Ramos (cell line): ENCODE results near the gene COG1.

Source experiments
- in situ Hi-C: fragments of 300-500 bp; cut with MboI; formaldehyde crosslinking; loops from one replicate; pipeline ENCODE4 v1.14.3; 2022; ENCODE audit warnings: low sequenced_read_pairs; ENCODE audit not compliant: unreplicated experiment

Gene COG1

GRCh38 chr17:73257516-73257915, 64.7 kb downstream of the COG1 start:
- in situ Hi-C loops: loop anchor here (5.0 kb wide), 1 partner anchor 115 kb away; no protein-coding TSS in a partner anchor
